Fibroblast of lung (primary cell): ENCODE measurements around the gene DNAJC11.

Experiments used
- EZH2 ChIP-seq: IDR thresholded peaks from 2 replicates; pipeline ENCODE4 v1.5.1; 2012; ENCODE audit warnings: low read length, control low read depth, mild to moderate bottlenecking; ENCODE audit errors: missing control alignments
- TF ChIP-seq, protein P1 (sequence below), 2 donors: IDR thresholded peaks in 1 of 2; conservative IDR thresholded peaks in 1 of 2; 1 replicate in 1 of 2; 2 replicates in 1 of 2; pipeline ENCODE4 v1.5.1; 2011 to 2012; ENCODE audit warnings: low read length in 2 of 2, control low read depth in 1 of 2, inconsistent platforms in 1 of 2, low read depth in 1 of 2, mild to moderate bottlenecking in 1 of 2

- TF ChIP-seq, protein P1, sequence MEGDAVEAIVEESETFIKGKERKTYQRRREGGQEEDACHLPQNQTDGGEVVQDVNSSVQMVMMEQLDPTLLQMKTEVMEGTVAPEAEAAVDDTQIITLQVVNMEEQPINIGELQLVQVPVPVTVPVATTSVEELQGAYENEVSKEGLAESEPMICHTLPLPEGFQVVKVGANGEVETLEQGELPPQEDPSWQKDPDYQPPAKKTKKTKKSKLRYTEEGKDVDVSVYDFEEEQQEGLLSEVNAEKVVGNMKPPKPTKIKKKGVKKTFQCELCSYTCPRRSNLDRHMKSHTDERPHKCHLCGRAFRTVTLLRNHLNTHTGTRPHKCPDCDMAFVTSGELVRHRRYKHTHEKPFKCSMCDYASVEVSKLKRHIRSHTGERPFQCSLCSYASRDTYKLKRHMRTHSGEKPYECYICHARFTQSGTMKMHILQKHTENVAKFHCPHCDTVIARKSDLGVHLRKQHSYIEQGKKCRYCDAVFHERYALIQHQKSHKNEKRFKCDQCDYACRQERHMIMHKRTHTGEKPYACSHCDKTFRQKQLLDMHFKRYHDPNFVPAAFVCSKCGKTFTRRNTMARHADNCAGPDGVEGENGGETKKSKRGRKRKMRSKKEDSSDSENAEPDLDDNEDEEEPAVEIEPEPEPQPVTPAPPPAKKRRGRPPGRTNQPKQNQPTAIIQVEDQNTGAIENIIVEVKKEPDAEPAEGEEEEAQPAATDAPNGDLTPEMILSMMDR (conservative IDR thresholded peaks at IDR 0.05 in 1 of 2, IDR thresholded peaks at IDR 0.05 in 1 of 2; ENCODE audit: low read depth in 1 of 2, low read length in 2 of 2): no peak
- no peak for TF ChIP-seq EZH2
These were observed 56.6 kb downstream of the DNAJC11 start for GRCh38 chr1:6645018-6645417.
